Measurements from ENCODE around the gene EEA1. TPM values are rescaled to one million over a fixed set of nuclear protein-coding genes. Genes with fewer than 3 reads are reported as not detected.
A peak's percentile ranks its signal among the peaks of the same experiment; 100 is the strongest.

EEA1 gene
- total RNA-seq, 1 donor from 2014 or later: 31.9 TPM

DNA sequence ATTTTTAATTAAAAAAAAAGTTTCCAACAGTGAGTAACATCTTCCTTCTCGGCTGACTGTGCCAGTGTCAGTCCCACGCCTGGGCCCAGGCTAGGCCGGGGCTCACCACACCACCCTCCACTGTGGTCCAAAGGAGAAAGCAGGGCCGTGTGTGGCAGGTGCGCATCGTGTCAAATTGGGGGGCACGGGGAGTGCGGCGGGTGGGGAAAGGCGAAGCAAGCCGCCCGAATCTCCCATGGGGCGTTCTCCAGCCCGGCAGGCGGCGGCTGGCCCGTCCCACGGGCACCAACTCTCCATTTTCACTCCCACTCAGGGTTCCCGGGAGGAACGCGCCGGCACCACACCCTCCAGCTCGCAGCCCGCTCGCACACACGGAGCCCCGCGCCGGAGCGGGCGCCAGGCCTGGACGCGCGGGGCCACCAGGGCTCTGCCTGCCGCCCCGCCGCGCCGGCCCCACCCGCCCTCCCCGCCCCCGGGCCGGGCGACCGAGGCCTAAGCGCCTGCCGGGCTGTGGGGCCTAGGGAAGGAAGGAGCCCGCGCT, 604 bp downstream of the EEA1 start:
- H3K27ac Mint-ChIP-seq: peak overlapping the region; percentile 95
- intact Hi-C loops (cut with micrococcal nuclease): loop anchor here (5.0 to 10.0 kb wide), 11 partner anchors 104 to 1179 kb away; partner anchors contain the start of genes BTG1, CRADD, NUDT4 and UBE2N
- peaks cover 27% of the 10 kb centered on the region for H3K4me1 Mint-ChIP-seq (ENCODE audit: low read depth)
- H3K9me3 Mint-ChIP-seq: no peaks in the 10 kb centered on the region
- peak overlapping the region; percentile 88 for H3K4me3 Mint-ChIP-seq (ENCODE audit: low read depth)
- peaks cover 2% of the 10 kb centered on the region for H3K27me3 Mint-ChIP-seq (ENCODE audit: low read depth)
- DNase-seq (ENCODE audit: low spot score): peak; percentile 29
- H3K36me3 Mint-ChIP-seq (ENCODE audit: low read depth): peaks cover 15% of the 10 kb centered on the region

DNA sequence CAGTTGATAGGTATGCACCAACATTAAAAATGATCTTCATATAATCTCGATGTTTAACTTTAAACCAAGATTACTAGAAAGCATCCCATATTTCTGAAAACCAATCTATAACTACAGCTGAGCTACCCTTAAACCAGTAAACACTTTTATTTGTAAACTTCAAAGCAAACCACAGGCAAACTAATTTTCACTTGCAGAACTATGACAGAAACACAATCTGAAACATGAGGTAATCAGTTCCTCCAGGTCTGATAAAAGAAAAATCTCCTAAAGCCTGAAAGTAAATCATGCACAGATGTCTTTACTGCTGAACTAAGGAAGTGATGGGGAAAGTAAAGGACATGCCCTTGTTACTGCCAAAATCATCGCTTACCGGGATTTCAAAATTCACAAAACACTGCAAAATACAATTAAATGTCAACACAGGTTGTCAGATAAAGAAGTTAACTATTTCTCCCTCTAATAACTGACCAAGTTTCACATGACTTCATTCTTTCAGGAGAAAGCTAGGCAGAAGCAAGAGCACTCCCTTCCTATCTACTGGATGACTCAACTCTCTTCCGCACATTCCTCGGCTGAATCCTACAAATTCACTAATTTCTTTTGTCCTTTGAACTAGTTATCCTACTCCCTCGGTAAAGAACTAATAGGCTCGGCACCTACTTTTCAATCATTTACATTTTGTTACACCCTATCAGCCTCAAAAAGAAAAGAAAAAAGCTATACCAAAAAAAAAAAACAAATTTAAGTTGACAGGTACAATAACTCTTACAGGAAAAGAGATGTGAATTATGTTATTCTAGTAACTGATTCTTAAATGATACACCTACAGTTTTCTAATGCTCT, 1.4 kb downstream of the EEA1 start:
- Mint-ChIP-seq H3K9me3 (no peaks in the 10 kb centered on the region), H3K27me3 (ENCODE audit: low read depth) (peaks cover 2% of the 10 kb centered on the region), H3K4me3 (ENCODE audit: low read depth) (peak overlapping the region; percentile 88), H3K4me1 (ENCODE audit: low read depth) (peaks cover 27% of the 10 kb centered on the region), H3K27ac (peak overlapping the region; percentile 95), H3K36me3 (ENCODE audit: low read depth) (peaks cover 19% of the 10 kb centered on the region)
- no peak for DNase-seq (ENCODE audit: low spot score)
- intact Hi-C loops (cut with micrococcal nuclease): loop anchor here (1.0 to 10.0 kb wide), 13 partner anchors 15 to 1180 kb away; partner anchors contain the start of genes BTG1, CRADD, NUDT4 and UBE2N

DNA sequence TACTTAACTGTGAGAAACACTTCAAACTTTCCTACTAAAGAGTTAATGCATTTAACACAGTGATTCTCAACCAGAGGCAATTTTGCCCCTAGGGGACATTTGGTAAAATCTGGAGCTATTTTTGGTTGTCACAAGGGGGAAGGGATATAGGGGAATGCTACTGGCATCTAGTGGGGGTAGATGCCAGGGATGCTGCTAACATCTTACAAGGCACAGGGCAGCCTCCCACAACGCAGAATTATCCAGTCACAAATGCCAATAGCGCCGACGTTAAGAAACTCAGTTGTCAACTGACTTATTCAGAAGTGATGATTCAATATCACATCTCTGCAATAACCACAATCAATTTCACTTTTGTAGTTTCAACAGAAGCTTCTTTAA, 2.0 kb downstream of the EEA1 start:
- Mint-ChIP-seq H3K9me3 (peaks cover 3% of the 10 kb centered on the region), H3K27ac (peak overlapping the region; percentile 95), H3K4me3 (ENCODE audit: low read depth) (peak overlapping the region; percentile 88), H3K36me3 (ENCODE audit: low read depth) (peaks cover 24% of the 10 kb centered on the region), H3K4me1 (ENCODE audit: low read depth) (peaks cover 32% of the 10 kb centered on the region), H3K27me3 (ENCODE audit: low read depth) (peaks cover 2% of the 10 kb centered on the region)
- intact Hi-C loops (cut with micrococcal nuclease): loop anchor here (1.0 to 10.0 kb wide), 13 partner anchors 15 to 1180 kb away; partner anchors contain the start of genes BTG1, CRADD, NUDT4 and UBE2N
- DNase-seq (ENCODE audit: low spot score): peak; percentile 50

DNA sequence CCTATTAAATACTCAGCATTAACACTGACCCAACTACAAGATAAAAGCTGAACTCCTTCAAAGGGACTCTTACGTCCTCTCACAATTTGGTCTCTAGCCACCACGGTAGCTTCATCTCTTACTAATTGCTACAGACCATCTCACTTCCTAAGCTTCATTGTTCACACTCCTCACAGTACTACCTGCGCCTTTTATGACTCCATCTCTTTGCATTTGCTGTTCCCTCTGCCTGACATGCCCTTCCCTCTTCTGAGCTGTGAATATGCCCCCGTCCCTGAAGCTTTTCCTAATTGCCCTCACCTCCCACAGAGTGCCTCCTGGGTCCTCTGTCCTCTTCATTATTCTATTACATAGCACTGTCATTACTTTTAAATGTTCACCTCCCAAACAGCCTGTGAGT, 2.5 kb downstream of the EEA1 start:
- Mint-ChIP-seq H3K27me3 (ENCODE audit: low read depth) (peaks cover 2% of the 10 kb centered on the region), H3K36me3 (ENCODE audit: low read depth) (peaks cover 27% of the 10 kb centered on the region), H3K27ac (peak overlapping the region; percentile 95), H3K4me3 (ENCODE audit: low read depth) (peak overlapping the region; percentile 88), H3K9me3 (peaks cover 6% of the 10 kb centered on the region), H3K4me1 (ENCODE audit: low read depth) (peaks cover 34% of the 10 kb centered on the region)
- no peak for DNase-seq (ENCODE audit: low spot score)
- intact Hi-C loops (cut with micrococcal nuclease): loop anchor here (5.0 to 10.0 kb wide), 11 partner anchors 102 to 1181 kb away; partner anchors contain the start of genes BTG1, CRADD, NUDT4 and UBE2N

DNA sequence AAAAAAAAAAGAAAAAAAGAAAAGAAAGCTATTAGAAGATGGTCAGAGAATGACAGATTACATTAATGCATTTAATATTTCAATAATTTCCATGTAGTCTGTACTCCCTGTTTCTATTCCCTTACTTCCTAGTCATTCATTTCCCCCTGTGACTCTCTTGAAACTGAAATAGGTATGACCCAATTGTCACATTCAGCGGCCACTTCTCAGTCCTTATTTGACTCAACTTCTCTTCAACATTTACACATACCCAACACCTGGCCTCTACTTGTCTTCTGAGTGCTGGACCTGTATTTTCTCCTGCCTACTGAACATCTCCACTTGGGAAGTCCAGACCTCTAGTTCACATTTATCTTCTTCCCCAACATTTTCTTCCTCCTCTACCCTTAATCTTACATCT, 7.2 kb downstream of the EEA1 start:
- intact Hi-C loops (cut with micrococcal nuclease): loop anchor here (10.0 kb wide), 1 partner anchor 97 kb away; no protein-coding TSS in a partner anchor
- H3K9me3 Mint-ChIP-seq: peaks cover 6% of the 10 kb centered on the region
- no peaks in the 10 kb centered on the region for H3K27me3 Mint-ChIP-seq (ENCODE audit: low read depth)
- H3K36me3 Mint-ChIP-seq (ENCODE audit: low read depth): peaks cover 27% of the 10 kb centered on the region
- no peak for DNase-seq (ENCODE audit: low spot score)
- peak overlapping the region; percentile 41 for H3K27ac Mint-ChIP-seq
- no peak overlapping the region for H3K4me3 Mint-ChIP-seq (ENCODE audit: low read depth)
- H3K4me1 Mint-ChIP-seq (ENCODE audit: low read depth): peaks cover 13% of the 10 kb centered on the region

DNA sequence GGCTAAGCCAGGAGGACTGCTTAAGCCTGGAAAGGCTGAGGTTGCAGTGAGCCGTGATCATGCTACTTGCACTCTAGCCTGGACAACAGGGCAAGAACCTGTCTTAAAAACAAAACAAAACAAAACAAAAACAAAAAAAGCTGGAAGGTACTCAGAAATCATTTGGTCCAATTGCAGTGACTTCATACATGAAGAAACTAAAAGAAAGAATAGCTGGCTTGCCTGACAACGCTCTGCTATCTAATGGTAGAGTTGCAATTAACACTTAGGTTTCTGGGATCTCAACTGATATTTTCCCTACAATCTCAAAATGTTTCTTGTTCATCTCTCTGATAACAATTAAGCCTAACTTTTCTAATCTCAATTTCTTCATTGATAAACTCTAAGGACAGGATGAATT, 13.7 kb downstream of the EEA1 start:
- no peak overlapping the region for H3K27ac Mint-ChIP-seq
- H3K9me3 Mint-ChIP-seq: peaks cover 3% of the 10 kb centered on the region
- no peak overlapping the region for H3K4me3 Mint-ChIP-seq (ENCODE audit: low read depth)
- intact Hi-C loops (cut with micrococcal nuclease): no loop called here
- peaks cover 30% of the 10 kb centered on the region for H3K36me3 Mint-ChIP-seq (ENCODE audit: low read depth)
- H3K27me3 Mint-ChIP-seq (ENCODE audit: low read depth): no peaks in the 10 kb centered on the region
- peaks cover 26% of the 10 kb centered on the region for H3K4me1 Mint-ChIP-seq (ENCODE audit: low read depth)
- no peak for DNase-seq (ENCODE audit: low spot score)

DNA sequence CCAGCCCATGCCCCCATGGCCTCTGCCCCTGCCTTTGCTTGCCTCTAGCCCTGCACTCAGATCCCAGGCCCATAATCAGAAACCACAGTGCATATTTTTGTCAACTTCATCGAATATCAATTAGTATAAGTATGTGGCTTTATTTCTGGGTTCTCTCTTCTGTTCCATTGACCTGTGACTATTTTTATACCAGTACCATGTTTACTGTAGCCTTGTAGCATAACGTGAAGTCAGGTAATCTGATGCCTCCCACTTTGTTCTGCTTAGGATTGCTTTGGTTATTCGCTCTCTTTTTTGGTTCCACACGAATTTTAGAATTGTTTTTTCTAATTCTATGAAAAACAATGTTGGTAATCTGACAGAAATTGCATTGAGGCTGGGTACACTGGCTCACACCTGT, 14.9 kb downstream of the EEA1 start:
- Mint-ChIP-seq H3K9me3 (peaks cover 3% of the 10 kb centered on the region), H3K27ac (no peak overlapping the region), H3K4me3 (ENCODE audit: low read depth) (no peak overlapping the region), H3K36me3 (ENCODE audit: low read depth) (peaks cover 35% of the 10 kb centered on the region), H3K4me1 (ENCODE audit: low read depth) (peaks cover 26% of the 10 kb centered on the region), H3K27me3 (ENCODE audit: low read depth) (no peaks in the 10 kb centered on the region)
- no peak for DNase-seq (ENCODE audit: low spot score)
- intact Hi-C loops (cut with micrococcal nuclease): no loop called here

DNA sequence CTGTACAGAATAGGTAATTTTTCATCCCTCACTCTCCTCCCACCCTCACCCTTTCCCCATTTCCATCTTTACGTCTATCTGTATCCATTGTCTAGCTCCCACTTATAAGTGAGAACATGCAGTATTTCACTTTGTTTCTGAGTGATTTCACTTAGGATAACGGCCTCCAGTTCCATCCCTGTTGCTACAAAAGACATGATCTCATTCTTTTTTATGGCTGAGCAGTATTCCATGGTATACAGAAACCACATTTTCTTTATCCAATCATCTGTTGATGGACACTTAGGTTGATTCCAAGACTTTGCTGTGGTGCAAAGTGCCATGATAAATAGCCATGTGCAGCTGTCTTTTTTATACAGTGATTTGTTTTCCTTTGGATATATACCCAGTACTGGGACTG, 16.4 kb downstream of the EEA1 start:
- H3K4me1 Mint-ChIP-seq (ENCODE audit: low read depth): peaks cover 33% of the 10 kb centered on the region
- no peaks in the 10 kb centered on the region for H3K27me3 Mint-ChIP-seq (ENCODE audit: low read depth)
- no peak overlapping the region for H3K27ac Mint-ChIP-seq
- H3K4me3 Mint-ChIP-seq (ENCODE audit: low read depth): no peak overlapping the region
- DNase-seq (ENCODE audit: low spot score): no peak
- intact Hi-C loops (cut with micrococcal nuclease): loop anchor here (1.0 kb wide), 2 partner anchors 15 to 78 kb away; no protein-coding TSS in a partner anchor
- peaks cover 41% of the 10 kb centered on the region for H3K36me3 Mint-ChIP-seq (ENCODE audit: low read depth)
- peaks cover 3% of the 10 kb centered on the region for H3K9me3 Mint-ChIP-seq

DNA sequence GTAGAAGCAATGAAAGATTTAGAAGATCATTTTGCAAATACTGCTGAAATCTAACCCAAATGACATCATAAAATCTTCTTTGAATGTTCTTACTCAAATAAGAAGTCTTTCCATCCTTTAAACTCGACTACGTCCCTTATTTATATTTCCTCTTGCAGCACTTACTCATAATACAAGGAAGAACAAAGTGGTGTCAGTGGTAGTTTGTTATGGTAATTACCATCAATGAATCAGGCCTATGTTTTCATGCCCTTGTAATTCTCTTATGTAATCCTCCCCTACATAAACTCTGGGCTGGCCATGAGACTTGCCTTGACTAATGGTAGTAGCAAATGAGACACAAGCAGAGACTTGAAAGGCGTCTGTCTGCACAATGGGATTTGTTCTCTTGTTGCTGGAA, 17.0 kb downstream of the EEA1 start:
- no peak for DNase-seq (ENCODE audit: low spot score)
- intact Hi-C loops (cut with micrococcal nuclease): loop anchor here (1.0 kb wide), 2 partner anchors 15 to 78 kb away; no protein-coding TSS in a partner anchor
- Mint-ChIP-seq H3K27ac (peak overlapping the region; percentile 85), H3K4me3 (ENCODE audit: low read depth) (peak overlapping the region; percentile 13), H3K36me3 (ENCODE audit: low read depth) (peaks cover 46% of the 10 kb centered on the region), H3K27me3 (ENCODE audit: low read depth) (no peaks in the 10 kb centered on the region), H3K4me1 (ENCODE audit: low read depth) (peaks cover 38% of the 10 kb centered on the region), H3K9me3 (peaks cover 3% of the 10 kb centered on the region)

DNA sequence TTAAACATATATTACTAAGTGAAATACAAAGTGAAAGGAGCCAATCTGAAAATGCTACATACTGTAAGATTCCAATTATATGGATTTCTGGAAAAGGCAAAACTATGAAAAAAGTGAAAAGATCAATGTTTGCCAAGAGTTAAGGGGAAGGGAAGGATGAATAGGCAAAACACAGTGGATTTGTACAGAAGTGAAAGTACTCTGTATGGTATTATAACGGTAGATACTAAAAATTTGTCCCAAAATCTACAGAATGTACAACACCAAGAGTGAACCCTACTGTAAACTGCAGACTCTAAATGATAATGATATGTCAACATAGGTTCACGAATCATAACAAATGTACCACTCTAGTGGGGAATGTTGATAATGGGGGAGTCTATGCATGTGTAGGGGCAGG, 17.8 kb downstream of the EEA1 start:
- Mint-ChIP-seq H3K27me3 (ENCODE audit: low read depth) (no peaks in the 10 kb centered on the region), H3K27ac (peak overlapping the region; percentile 85), H3K4me1 (ENCODE audit: low read depth) (peaks cover 42% of the 10 kb centered on the region), H3K9me3 (peaks cover 3% of the 10 kb centered on the region), H3K36me3 (ENCODE audit: low read depth) (peaks cover 46% of the 10 kb centered on the region), H3K4me3 (ENCODE audit: low read depth) (no peak overlapping the region)
- DNase-seq (ENCODE audit: low spot score): no peak
- intact Hi-C loops (cut with micrococcal nuclease): no loop called here

DNA sequence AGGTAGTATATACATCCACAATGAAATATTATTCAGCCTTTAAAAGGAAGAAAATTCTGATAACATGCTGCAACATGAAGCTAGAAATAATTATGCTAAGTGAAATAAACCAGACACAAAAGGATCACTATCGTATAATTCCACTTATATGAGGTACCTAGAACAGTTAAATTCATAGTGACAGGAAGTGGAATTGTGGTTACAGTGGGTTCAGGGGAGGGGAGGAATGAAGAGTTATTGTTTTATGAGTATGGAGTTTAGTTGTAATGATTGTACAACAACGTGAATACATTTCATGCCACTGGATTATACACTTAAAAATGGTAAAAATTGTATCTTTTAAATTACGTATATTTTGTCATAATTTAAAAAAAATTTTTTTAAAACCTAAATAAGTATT, 21.0 kb downstream of the EEA1 start:
- H3K4me3 Mint-ChIP-seq (ENCODE audit: low read depth): peak overlapping the region; percentile 23
- peaks cover 40% of the 10 kb centered on the region for H3K4me1 Mint-ChIP-seq (ENCODE audit: low read depth)
- no peak overlapping the region for H3K27ac Mint-ChIP-seq
- peaks cover 38% of the 10 kb centered on the region for H3K36me3 Mint-ChIP-seq (ENCODE audit: low read depth)
- H3K27me3 Mint-ChIP-seq (ENCODE audit: low read depth): no peaks in the 10 kb centered on the region
- intact Hi-C loops (cut with micrococcal nuclease): loop anchor here (1.0 kb wide), 1 partner anchor 19 kb away; no protein-coding TSS in a partner anchor
- DNase-seq (ENCODE audit: low spot score): no peak
- H3K9me3 Mint-ChIP-seq: peaks cover 3% of the 10 kb centered on the region

DNA sequence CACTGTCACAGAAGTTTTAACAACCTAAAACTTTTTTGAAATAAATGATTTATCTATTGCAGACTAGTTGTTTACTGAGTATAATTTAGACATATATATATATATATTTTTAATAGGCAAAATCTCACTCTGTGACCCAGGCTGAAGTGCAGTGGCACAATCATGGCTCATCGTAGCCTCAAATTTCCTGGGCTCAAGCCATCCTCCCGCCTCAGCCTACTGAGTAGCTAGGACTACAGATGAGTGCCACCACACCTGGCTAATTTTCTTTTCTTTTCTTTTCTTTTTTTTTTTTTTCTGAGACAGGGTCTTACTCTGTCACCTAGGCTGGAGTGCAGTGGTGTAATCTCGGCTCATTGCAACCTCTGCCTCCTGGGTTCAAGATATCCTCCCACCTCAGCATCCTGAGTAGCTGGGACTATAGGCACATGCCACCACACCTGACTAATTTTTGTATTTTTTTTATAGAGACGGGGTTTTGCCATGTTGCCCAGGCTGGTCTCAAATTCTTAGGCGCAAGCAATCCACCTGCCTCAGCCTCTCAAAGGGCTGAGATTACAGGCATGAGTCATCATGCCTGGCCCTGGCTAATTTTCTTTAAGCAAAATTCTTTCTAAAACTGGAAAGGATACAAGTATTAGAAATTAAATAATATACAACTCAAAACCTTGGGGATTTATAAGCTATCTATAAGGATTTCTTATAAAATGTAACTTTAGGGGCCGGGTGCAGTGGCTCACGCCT, 23.1 kb downstream of the EEA1 start:
- no peak overlapping the region for H3K4me3 Mint-ChIP-seq (ENCODE audit: low read depth)
- no peaks in the 10 kb centered on the region for H3K27me3 Mint-ChIP-seq (ENCODE audit: low read depth)
- H3K27ac Mint-ChIP-seq: no peak overlapping the region
- peaks cover 21% of the 10 kb centered on the region for H3K4me1 Mint-ChIP-seq (ENCODE audit: low read depth)
- DNase-seq (ENCODE audit: low spot score): no peak
- peaks cover 31% of the 10 kb centered on the region for H3K36me3 Mint-ChIP-seq (ENCODE audit: low read depth)
- H3K9me3 Mint-ChIP-seq: no peaks in the 10 kb centered on the region
- intact Hi-C loops (cut with micrococcal nuclease): no loop called here
